Suppressor macrophage (primary cell): Measurements from ENCODE around the gene FTCD.
A peak's percentile ranks its signal among the peaks of the same experiment; 100 is the strongest.
"Not testable (repeated sequence)": the region's sequence is repeated elsewhere in the genome, so short reads cannot be mapped to it uniquely, and the experiment has no call there.

Source experiments
- DNase-seq, 4 experiments: peaks; one replicate each; pipeline ENCODE4 v3.0.0-alpha.2; 2020 to 2022
- total RNA-seq, 17 experiments: gene quantifications; one replicate each; lab custom pipeline; 2026; ENCODE audit warnings: mixed read lengths in 6 of 17, inconsistent platforms in 3 of 17; lab: John Stamatoyannopoulos, UW

Gene FTCD, protein sequence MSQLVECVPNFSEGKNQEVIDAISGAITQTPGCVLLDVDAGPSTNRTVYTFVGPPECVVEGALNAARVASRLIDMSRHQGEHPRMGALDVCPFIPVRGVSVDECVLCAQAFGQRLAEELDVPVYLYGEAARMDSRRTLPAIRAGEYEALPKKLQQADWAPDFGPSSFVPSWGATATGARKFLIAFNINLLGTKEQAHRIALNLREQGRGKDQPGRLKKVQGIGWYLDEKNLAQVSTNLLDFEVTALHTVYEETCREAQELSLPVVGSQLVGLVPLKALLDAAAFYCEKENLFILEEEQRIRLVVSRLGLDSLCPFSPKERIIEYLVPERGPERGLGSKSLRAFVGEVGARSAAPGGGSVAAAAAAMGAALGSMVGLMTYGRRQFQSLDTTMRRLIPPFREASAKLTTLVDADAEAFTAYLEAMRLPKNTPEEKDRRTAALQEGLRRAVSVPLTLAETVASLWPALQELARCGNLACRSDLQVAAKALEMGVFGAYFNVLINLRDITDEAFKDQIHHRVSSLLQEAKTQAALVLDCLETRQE
- 0 to 2.1 (median 0) reads per million in 17 experiments for total RNA-seq

DNA sequence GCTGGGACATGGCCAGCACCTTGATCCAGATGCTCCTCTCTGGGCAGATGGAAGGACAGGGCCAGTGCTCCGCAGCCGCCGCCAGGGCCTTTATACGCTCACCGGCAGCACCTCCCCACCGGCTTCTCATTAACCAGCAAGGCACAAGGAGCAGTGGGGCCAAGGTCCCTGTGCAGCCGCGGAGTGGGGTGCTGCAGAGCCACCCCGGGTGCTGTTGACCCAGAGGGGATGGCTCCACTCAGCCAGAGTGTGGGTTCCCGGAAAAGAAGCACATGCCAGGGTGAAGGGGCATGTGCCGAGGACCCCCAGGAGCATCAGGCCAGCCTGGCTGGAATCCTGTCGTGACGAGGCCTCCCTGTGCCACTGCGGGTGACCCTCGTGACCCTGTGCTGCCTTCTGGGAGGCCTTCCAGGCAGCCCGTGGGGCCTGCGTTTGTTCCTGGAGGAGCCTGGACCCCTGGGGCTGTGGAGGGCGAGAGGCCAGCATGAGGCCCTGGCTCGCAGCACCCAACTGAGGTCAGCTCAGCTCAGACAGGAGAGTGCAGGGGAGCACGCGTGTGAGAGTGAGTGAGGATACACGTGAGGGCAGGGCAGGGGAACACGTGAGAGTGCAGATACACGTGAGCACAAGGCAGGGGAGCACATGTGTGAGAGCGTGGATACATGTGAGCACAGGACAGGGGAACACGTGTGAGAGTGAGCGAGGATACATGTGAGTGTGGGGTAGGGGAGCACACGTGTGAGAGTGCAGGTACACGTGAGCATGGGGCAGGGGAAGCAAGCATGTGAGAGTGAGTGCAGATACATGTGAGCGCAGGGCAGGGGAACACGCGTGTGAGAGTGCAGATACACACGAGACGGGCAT is at the start of gene FTCD:
Gene FTCD (minus strand): TSS at position 66 of the 864 bp plus-strand sequence. CDS start 56 bp downstream, at position 10.
- no peak for DNase-seq

DNA sequence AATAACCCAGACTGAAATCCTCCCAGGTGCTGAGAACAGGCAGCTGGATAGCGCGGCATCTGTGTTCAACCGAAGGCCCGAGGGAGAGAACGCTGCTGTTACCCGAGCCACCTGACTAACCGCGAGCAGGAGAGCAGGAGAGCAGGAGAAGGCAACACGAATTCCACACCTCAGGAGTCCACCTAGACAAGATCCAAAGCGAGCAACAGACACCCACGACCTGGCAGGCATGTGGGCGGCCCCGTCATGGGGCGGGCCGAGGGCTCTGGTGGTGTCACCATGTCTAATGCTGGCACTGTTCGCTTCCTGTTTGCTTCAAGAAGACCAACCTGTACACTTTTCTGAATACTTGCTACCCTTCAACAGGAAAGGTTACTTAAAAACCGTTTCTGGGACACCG is 49.8 kb upstream of the FTCD start:
- no peak for DNase-seq

DNA sequence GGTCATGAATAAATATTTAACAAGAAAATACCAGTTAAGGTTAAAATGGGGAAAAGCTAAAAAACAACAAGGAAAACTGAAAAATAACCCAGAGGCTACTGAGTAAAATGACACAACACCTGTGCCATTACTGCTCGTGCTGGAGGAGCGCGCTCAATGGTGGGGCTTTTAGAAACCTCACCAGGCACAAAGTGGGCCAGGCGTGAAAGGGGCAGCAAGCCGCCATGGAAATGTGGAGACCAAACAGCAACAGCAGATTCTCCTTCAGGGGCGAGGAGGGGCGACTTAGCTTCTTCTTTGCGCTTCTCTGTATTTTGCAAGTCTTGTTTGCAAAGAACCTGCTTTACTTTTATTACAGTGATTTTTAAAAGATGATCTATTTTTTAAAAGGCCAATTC is 47.8 kb upstream of the FTCD start:
- no peak for DNase-seq

DNA sequence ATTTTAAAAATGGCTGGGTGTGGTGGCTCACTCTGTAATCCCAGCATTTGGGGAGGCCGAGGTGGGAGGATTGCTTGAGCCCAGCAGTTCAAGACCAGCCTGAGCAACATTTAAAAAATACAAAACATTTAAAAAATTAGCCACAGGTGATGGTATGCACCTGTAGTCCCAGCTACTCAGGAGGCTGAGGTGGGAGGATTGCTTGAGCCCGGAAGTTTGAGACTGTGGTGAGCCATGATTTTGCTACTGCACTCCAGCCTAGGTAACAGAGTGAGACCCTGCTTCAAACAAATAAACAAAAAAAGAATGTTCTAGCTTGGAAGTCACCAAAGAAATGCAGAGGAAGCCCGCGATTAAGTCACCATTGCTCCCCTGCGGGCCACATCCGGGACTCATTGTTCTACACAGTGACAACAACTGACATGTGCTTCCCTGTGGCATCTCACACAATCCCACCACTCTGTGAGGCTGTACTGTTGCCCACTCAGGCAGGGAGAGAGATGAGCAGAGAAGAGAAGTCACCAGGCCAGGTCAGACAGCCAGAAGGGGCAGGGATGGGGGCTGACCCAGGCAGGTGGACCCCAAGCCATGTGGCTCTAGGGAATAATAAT is 47.3 kb upstream of the FTCD start:
- no peak for DNase-seq

DNA sequence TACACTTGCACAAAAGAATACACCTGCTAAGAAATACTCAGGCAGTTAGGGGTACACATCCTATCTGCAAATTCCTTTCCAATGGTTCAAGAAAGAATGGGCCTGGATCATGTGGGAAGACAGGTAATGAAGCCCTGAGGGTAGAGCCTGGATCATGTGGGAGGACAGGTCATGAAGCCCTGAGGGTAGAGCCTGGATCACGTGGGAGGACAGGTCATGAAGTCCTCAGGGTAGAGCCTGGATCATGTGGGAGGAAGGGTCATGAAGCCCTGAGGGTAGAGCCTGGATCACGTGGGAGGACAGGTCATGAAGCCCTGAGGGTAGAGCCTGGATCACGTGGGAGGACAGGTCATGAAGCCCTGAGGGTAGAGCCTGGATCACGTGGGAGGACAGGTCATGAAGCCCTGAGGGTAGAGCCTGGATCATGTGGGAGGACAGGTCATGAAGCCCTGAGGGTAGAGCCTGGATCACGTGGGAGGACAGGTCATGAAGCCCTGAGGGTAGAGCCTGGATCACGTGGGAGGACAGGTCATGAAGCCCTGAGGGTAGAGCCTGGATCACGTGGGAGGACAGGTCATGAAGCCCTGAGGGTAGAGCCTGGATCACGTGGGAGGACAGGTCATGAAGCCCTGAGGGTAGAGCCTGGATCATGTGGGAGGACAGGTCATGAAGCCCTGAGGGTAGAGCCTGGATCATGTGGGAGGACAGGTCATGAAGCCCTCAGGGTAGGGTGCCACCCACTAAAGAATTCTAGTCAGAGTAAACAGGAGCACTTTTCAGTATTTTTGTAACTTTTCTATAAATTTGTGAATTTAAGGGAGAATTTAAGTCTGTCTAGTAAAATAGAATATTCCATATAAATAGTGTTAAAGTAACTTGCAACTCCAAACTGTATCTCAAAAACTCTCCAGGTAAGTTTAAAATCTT is 45.8 kb upstream of the FTCD start:
- DNase-seq: not testable (repeated sequence)

DNA sequence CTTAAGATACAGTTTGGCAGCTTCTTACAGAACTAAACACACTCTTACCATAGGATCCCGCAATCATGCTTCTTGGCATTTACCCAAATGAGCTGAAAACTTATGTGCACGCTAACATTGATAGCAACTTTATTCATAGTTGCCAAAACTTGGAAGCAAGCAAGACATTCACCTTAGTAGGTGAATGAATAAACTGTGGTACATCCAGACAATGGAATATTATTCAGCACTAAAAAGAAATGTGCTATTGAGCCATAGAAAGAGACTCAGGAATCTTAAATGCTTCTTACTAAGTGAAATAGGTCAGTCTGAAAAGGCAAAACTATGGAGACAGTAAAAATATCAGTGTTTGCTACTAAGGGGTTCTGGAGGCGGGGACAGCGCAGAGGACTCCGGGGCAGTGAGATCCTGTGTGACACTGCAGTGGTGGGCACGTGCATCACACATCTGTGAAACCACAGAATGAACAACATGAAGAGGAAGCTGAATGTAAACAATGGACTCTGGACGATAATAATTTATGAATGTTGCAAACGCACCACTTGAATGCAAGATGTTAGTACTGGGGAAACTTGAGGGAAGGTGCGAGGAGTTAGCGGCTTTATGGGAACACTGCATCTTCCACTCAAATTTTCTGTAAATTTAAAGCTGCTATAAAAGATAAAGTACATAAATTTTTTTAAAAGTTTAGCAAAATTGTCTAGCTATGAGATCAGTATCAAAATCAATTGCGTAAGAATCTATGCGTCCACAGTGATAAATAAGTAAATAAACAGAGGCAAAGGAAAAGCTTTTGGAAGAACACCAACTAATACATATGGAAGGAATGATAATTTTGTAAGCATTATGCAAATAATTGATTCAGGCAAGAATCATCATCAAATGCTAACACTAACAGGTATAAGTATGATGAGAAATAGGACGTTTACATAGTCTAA is 44.3 kb upstream of the FTCD start:
- no peak for DNase-seq

DNA sequence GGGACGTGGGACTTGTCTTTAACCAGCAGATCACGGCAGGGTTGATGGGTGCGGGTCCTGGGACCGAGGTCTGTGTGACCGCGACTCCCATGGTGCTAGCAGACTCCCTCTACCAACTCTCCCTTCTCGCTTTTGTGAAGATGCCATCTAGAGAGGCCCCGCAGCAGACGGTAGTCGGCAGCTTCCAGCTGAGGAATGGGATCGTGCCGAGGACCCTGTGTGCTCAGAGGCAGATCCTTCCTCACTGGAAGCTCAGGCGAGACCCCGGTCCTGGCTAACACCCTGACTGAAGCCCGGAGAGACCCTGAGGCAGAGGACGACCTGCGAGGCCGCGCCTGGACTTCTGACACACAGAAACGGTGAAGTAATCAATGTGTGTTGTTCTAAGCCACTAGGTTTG is 41.4 kb upstream of the FTCD start:
- DNase-seq: no peak

DNA sequence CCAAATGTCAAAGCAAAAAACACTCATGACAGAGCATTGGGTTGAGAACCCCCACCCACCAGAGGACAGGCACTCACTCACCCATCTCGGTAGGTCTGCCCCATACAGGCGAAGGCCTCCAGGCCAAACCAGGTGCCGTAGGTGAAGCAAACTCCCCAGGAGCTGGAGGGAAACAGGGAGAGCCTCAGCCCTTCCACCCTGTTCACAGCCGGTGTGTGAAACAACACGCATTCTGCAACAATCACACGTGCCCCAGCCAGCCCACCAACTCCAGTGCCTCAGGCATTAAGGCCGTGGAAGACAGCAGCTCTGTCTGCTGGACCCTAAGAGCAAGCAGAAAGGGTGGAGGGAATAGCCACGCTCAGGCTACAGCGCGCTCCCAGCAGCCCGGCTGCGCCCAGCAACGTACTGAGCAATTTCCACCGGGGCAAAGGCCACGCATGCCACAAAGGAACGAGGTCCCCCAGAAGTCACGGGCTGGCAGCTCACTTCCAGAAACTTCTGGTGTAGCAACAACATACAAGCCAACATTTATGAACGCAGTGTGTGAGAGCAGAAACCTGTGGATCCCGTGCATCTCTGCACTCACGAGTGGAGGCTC is 40.3 kb upstream of the FTCD start:
- DNase-seq: no peak

DNA sequence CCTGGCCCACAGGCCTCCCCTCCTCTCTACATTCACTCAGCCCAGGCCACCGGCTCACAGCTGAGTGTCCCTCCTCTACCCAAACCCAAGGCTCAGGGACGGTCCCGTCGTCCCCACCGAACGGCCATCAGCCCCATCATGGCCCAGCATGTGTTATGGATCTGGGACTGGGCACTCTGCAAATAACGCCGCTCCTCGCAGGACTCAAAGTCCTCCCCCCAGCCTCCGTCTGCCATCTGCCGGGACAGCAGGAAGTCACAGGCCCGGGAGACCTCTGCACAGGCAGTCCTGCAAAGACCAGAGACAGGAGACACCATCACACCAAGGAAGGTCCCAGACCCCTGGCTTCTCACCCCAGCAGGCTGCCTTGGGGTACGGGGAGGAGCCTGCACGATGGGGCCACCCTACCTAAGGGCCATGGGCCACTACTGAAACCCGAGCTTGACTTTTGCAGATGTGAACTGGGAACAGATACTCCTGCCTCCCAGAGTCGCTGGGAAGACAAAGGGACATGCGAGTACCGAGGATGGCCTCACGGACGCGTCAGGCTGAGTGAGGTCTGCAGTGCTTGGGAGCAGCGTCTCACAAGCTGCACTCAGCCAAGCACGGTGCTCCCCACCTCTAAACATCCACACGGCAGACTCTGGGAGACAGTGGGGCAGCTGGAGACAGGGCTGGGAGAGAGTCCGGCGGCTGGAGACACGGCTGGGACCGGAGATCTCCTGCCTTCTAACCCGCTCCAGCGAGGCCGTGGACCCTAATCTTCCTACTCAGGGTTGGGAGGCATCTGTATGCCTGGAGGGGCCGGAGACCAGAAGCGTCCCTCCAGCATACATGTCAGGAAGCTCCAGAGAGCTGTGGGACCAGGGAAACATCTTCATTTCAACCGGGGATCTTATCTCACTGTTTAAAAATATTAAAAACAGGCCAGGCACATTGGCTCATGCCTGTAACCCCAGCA is 39.3 kb upstream of the FTCD start:
- no peak for DNase-seq

DNA sequence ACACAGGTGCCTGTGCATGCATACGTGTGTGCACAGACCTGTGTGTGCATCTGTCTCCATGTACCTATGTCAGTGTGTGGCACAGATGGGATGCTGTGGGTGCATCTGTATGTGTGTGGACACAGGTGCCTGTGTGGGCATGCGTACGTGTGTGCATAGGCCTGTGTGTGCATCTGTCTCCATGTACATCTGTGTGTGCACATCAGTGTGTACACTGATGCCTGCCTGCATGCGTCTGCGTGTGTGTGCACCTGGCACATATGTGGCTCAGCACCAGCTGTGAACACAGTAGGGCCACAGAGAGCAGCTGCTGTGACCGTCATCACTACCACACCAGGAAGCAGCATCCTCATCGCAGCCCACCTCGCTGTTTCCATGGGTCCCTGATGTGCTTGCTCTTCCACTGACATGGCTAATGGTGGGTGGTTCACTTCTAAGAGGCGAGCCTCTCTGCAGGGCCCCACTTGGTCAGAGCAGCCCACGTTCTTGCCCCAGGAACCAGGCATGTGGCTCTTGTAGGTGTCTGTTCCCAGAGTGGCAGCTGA is 38.5 kb upstream of the FTCD start:
- DNase-seq: no peak

DNA sequence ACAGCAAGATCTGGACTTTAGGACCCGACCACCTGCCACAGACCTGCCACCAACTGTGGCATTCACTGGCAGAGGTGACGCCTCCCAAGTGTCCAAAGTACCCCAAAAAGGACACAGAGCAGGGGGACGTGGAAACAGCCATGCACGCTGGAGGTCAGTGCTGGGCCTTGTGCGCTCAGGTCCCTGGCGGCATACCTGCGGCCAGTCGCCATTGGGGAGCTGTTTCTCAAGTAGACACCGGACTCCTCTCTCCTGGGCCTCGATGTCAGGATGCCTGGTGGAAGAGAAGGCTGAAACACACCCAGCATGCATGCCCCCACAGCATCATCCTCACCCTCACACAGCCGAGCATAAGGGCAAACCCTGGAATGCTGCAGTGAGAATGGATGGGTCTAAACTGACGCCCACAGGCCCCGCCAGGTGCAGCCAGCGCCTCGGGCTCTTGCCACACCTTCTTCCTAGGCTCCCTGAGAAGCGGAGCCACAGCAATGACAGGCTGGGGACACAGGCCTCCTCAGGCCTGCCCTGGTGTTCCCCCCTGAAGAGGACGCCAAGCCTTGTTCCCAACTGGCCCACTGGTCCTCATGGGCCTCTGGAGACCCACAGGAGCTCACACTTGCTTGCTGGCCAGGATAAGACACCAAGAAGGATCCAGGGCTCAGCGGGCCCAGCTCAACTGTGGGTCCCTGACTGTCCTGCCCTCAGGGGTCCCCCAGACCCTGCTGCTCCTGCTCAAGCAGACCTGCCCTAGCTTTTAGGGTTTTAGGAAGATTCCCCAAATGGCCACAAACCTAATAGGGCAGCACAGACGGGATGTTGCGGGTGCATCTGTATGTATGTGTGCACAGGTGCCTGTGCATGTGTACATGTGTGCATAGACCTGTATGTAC is 36.6 kb upstream of the FTCD start:
- no peak for DNase-seq

DNA sequence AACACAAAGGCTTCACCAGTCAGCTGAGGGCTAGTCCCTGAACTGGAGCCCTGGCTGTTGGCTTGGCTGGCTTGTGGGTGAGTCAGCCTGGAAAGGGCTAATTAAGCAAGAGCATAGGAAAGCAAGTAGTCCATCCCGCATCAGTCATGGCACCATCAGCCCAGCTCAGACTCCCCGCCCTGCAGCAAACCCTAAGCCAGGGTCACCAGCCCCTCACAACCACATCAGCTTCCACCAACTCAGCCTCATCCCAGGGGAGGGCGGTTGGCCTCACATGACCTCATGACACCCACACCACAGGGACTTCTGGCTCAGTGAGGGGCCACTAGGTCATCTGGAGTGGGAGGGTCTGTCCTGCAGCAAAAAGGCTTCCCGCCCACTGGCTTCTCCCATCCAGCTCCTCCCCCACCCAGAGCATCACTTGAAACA is 35.9 kb upstream of the FTCD start:
- peak; percentile 61 to 80 (median 64) for DNase-seq

DNA sequence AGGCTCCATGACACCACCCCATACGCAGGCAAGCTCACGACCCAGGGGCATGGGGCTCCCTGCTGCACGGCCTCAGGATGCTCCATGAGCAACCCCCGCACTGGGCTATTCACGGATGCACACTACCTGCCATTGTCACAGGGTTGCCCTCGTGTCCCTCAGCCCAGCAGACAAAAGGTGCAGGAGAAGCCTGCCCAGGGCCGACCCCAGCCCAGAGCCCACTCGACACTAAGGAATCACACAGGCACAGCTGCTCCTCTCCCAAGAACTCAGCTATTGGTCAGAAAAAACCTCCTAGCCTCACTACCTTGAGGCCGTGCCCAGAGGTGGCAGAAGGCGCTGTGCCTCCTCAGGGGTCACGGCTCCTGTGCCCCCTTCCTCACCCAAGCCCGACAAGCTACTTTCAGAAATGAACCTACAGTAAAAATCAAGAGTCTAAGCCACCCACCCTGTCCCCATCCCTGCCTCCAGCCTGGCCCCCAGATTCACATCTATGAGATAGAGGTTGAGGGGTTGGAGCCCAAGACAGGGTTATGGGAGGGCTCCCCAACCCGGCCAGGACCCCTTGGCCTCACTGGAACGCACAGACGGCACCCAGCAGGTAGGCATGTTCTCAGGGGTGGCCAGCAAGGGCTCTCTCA is 35.2 kb upstream of the FTCD start:
- no peak for DNase-seq

DNA sequence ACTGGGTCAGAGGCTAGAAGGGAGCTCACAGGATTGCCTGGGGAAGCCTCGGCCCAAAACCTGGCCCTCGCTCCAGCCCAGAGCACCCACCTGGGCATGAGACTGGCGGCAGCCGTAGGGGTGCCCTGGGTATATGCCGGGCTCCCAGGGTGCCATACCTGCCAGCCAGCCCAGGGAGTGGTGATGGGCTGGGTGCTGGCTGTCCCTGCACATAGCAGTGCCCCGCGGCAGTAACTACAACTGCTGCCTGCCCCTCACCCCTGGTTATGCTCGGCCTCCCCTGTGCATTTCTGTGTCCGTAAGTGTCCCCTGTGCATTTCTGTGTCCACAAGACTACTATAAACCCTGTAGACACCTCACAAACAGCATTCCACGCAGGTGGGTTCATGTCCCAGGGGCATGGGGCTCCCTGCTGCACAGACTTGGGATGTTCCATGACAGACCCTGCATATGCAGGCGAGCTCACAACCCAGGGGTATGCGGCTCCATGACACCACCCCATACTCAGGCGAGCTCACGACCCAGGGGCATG is 34.6 kb upstream of the FTCD start:
- no peak for DNase-seq

DNA sequence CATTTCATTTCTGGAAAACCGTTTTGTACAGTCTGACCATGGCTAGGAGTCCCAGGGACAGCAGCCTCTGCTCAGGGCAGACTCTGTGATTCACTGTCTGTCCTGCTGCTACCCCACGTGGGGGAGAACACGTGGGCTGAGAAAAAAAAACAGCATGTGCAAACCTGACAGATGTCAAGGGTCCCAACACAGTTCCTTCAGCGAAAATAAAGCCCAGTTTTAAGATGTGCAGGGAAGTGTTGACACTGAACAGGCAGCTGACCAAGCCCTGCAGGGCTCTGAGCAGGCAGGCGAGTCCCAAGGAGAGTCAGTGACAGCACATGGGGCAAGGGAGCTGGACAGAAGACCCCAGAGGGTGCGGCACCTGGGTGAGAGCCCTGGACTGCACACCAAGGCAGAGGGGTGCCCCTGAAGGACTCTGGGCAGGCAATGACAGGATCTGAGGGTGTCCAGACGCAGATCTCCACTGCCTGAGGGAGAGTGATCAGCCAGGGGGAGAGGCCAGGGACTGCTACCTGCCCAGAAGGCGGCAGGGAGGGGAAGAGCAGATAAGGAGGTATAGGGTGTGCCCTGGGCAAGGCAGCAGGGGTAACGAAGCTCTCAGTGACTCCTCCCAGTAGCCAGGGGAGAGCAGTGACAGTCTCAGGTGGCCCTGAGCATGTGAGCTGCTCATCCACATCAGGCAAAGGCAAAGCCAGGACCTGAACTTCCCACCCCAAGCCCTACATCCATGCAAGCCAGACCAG is 34.0 kb upstream of the FTCD start:
- DNase-seq: peak in 1 of 4 experiments; percentile 5
